Effector CD4-positive, alpha-beta T cell (primary cell): ENCODE measurements around the gene WDR72.
"Not testable (repeated sequence)": the region's sequence is repeated elsewhere in the genome, so short reads cannot be mapped to it uniquely, and the experiment has no call there.

Source experiments
- DNase-seq: peaks from one replicate; pipeline ENCODE4 v3.0.0-alpha.2; 2020

WDR72 gene

GRCh38 chr15:53695365-53695764, 64.1 kb downstream of the WDR72 start:
- DNase-seq, result no peak

- DNase-seq, result no peak
Observed at GRCh38 chr15:53694476-53694874, 65.0 kb downstream of the WDR72 start.

- no peak for DNase-seq
Observed at GRCh38 chr15:53693729-53694475, 65.6 kb downstream of the WDR72 start.

GRCh38 chr15:53684162-53684561, 75.3 kb downstream of the WDR72 start:
- not testable (repeated sequence) for DNase-seq

- DNase-seq, result no peak
Observed at GRCh38 chr15:53681056-53681455, 78.4 kb downstream of the WDR72 start.

GRCh38 chr15:53675832-53676231, 83.6 kb downstream of the WDR72 start:
- no peak for DNase-seq

- no peak for DNase-seq
Observed at GRCh38 chr15:53671545-53671944, 87.9 kb downstream of the WDR72 start.

GRCh38 chr15:53670701-53671100, 88.8 kb downstream of the WDR72 start:
- DNase-seq, result no peak

GRCh38 chr15:53665930-53666329, 93.5 kb downstream of the WDR72 start:
- no peak for DNase-seq

GRCh38 chr15:53658827-53659555, 100.5 kb downstream of the WDR72 start:
- DNase-seq, result no peak

- no peak for DNase-seq
Observed at GRCh38 chr15:53658255-53658654, 101.2 kb downstream of the WDR72 start.

GRCh38 chr15:53648934-53649333, 110.5 kb downstream of the WDR72 start:
- DNase-seq, result no peak

- DNase-seq, result no peak
Observed at GRCh38 chr15:53644660-53645059, 114.8 kb downstream of the WDR72 start.

GRCh38 chr15:53634517-53635106, 124.9 kb downstream of the WDR72 start:
- DNase-seq, result no peak

GRCh38 chr15:53627279-53627678, 132.2 kb downstream of the WDR72 start:
- no peak for DNase-seq

- DNase-seq, result no peak
Observed at GRCh38 chr15:53625962-53626845, 133.3 kb downstream of the WDR72 start.

GRCh38 chr15:53625260-53625659, 134.2 kb downstream of the WDR72 start:
- no peak for DNase-seq

- no peak for DNase-seq
Observed at GRCh38 chr15:53618461-53618860, 141.0 kb downstream of the WDR72 start.

- no peak for DNase-seq
Observed at GRCh38 chr15:53611145-53611920, 148.1 kb downstream of the WDR72 start.

- DNase-seq, result no peak
Observed at GRCh38 chr15:53591041-53591440, 168.4 kb downstream of the WDR72 start.

- DNase-seq, result no peak
Observed at GRCh38 chr15:53590380-53590779, 169.1 kb downstream of the WDR72 start.

GRCh38 chr15:53589520-53590057, 169.9 kb downstream of the WDR72 start:
- DNase-seq, result no peak
